ENCODE measurements around the gene RYR2.

RYR2 gene

GRCh38 chr1:237033061-237033460 is 8.9 kb upstream of the RYR2 start:
- no peak for DNase-seq

GRCh38 chr1:237033804-237034203 is 8.2 kb upstream of the RYR2 start:
- DNase-seq, result no peak

GRCh38 chr1:237035759-237036158 is 6.2 kb upstream of the RYR2 start:
- DNase-seq, result no peak

- no peak for DNase-seq
Observed at GRCh38 chr1:237038211-237038610, 3.8 kb upstream of the RYR2 start.

GRCh38 chr1:237040823-237041222 is 1.2 kb upstream of the RYR2 start:
- no peak for DNase-seq

DNA sequence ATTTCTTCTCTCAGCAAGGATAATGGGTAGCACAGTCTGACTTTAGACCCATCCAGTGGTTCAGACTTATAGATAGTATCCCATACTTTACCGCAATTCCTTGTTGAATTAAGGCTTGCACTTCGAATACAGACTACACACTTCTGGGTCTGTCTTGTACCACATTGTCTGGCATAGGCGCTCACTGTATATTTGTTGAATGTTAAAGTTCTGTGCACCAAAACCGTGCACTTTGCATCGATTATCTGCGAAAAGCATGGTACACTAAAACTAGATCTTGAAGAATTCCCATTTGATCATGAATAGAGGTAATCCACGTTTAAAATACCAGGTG is 556 bp upstream of the RYR2 start:
- no peak for DNase-seq

- no peak for DNase-seq
Observed at GRCh38 chr1:237042526-237042891, 525 bp downstream of the RYR2 start.

- DNase-seq, result no peak
Observed at GRCh38 chr1:237042892-237043576, 1.1 kb downstream of the RYR2 start.

DNA sequence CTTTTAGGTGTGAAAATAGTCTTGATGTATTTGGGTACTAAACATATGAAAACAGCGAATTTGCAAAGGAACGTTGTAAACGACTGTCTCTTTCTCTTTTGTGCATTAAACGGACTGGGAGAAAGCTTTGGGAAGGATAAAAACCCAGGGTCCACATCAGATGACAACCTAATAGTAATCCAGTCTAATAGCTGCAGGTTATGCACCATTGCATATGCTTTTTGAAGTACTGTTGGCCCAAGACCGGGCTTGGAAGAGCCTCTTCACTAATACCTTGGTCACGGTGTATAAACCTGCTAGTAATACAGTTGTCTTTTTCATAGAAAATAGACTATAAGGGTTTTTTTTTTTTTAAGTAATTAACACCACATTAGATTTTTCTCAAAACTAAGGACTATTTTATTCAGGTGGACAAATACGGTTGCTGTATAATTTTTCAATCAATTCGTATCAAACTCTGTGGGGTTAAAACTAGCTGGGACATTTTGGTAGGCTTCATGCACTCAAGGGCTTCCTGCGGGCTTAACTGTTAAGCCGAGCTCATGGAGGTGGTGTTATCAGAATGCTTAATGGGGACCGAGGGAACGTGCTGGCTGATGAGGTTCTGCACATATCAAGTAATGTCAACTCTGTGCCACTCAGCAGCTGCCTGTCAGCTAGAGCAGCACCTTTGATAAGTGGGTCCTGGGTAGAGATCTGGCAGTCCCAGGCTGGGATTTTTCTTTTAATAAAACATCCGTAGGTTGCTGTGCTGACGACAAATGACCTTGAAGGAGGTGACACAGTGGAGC is 2.1 kb downstream of the RYR2 start:
- DNase-seq, result no peak

- no peak for DNase-seq
Observed at GRCh38 chr1:237045278-237046016, 3.5 kb downstream of the RYR2 start.

DNA sequence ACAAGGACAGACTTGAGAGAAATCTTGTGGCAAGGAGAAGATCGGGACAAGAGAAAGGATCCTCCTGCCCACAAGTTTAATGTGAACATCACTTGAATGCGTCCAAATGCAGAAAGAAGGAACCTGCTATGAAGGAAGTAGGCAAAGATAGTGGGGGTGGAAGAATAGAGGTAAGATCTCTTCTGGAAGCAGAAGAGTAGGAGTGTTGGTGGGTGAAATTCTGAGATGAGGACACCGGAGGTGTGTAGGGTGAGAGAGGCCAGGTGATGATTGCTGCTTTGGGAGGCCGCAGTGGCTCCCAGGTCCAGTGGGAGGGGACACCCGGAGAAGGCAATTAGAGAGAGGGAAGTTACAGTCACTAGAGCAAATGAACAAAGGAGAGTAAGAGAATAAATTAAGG is 6.8 kb downstream of the RYR2 start:
- DNase-seq, result no peak

DNA sequence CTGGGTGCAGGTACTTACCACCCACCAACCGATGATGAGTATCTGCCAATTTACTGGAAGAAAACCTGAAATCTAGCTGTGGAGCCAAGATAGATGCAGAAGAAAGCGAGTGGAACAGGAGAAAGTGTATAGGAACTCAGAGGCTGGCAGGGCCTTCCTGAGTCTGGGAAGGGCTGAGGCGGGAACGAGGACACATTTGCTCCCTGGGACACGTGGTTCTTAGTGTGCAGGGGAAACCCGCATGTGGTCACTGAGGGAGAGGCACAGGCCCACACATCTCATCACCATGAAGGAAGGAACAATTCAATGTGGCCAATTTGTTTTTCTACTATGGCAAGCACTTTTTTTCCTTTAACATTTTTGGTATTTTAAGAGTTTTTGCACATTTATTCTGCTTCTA is 8.2 kb downstream of the RYR2 start:
- DNase-seq, result no peak

DNA sequence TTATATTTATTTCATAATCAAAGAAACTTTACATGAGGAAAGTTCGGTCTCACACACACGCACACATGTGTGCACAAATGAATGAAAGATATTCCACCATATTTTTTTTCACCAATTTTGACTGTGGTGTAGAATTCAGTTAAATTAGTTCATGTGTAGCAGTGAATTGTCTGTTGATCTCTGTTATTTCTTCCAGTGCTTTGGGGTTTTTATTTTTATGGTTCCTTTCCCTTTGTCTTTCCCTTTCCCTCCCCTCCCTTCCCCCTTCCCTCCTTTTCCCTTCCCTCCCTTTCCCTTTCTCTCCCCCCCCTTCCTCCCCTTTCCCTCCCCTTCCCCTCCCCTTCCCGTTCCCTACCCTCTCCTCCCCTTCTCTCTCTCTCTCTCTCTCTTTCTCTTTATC is 8.9 kb downstream of the RYR2 start:
- no peak for DNase-seq

GRCh38 chr1:237054313-237054712 is 12.3 kb downstream of the RYR2 start:
- DNase-seq, result no peak

DNA sequence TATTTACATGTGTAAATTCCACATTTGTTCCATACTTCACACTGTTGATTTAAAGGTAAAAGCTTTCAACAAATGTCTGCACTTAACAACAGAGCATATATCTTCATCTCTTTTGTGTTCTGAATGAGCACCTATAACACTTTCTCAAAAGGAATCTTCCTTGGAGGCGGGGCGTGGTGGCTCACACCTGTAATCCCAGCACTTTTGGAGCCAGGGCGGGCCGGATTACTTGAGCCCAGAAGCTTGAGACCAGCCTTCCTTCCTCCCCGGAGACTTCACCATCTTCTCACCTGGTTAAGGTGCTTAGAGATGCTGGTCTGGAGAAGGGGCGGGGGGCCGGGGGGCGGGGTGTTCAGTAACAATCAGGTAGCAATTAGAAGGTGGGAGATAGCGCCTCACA is 16.5 kb downstream of the RYR2 start:
- DNase-seq, result no peak

GRCh38 chr1:237059244-237059643 is 17.3 kb downstream of the RYR2 start:
- DNase-seq, result no peak

- DNase-seq, result no peak
Observed at GRCh38 chr1:237062976-237063375, 21.0 kb downstream of the RYR2 start.

- DNase-seq, result no peak
Observed at GRCh38 chr1:237065903-237066302, 23.9 kb downstream of the RYR2 start.

DNA sequence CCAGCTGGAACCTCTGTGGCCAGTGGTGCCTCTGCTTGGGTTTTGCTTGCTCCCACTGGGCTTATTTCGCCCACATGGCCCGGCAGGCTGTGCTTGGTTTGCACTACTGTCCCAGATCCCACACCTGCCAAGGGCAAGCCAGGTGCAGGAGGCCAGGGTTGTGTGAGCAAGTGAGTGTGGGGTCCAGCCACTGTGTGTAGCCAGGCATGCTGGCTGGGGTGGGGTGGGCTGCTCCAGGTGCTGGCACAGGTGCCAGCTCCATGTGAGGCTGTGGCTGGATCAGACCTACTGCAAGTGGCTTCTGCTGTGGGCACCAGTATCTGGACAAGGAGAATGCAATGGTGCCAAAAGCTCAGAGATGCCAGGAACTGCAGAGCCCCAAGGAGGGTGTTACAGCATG is 28.5 kb downstream of the RYR2 start:
- DNase-seq, result no peak

DNA sequence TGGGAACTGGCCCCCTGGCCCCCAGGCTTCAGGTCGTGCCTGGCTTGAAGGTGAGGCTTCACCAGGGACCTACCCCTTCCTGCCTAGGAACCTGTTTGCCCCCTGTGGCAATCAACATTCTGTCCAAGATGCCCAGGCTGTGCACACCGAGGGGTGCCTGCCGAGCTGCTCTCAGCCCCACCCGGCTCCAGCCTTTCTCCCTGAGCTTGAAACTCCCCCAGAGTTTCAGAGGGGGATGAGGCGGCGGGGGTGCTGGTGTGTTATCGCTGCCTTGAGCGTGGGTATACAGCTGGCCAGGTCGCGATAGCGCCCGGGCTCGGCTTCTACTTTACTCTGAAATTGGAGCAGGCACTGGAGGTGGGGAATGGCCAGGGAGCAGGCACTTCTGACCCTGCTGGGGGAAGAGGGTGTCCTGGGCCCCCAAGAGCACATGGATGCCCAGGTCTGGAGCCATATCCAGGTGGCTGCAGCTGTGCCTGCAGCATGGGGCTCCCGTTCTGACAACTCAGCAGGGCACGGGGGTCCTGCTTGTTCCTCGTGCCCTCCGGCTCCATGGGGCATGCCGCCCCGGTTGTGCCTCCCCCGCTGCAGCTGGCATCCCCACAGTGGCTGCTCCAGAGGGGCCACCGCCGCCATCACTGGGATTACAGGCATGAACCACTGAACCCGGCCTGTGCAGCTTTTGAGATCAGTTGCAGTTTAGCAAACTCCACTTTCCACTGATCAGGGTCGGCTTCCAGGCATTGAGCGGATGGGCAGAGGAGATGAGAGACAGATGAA is 29.8 kb downstream of the RYR2 start:
- no peak for DNase-seq

DNA sequence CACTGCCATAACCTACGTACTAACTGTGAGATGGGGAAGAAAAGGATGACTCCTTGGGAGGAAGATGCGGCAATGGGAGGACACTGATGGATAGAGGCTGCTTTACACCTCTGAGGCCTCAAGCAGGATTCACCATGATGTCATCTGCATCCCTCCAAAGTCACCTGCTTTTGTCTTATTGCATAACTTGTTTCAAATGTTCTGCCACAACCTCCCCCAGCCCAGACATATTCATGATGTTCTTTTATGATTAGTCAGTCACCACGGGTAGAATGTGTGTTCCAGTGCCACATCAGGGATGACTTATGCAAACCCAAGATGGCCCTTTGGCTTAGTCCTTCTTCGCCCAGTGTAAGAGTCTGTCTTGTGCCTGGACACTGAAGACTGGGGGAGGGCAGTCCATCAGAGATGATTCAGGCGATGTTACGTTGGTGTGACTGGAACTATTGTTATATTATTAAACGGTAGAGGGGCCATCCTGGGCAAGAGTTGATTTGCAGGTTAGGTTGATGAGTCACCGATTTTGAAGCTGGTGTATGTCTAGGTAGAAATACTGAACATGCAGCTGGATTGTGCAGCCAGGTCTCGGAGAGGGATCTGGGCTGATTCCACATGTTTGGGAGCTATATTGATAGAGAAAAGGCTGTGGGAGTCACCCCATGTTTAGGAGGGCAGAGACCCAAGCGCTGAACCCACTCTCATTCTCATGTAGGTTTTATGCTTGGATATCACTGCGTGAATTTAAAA is 32.6 kb downstream of the RYR2 start:
- DNase-seq, result no peak

DNA sequence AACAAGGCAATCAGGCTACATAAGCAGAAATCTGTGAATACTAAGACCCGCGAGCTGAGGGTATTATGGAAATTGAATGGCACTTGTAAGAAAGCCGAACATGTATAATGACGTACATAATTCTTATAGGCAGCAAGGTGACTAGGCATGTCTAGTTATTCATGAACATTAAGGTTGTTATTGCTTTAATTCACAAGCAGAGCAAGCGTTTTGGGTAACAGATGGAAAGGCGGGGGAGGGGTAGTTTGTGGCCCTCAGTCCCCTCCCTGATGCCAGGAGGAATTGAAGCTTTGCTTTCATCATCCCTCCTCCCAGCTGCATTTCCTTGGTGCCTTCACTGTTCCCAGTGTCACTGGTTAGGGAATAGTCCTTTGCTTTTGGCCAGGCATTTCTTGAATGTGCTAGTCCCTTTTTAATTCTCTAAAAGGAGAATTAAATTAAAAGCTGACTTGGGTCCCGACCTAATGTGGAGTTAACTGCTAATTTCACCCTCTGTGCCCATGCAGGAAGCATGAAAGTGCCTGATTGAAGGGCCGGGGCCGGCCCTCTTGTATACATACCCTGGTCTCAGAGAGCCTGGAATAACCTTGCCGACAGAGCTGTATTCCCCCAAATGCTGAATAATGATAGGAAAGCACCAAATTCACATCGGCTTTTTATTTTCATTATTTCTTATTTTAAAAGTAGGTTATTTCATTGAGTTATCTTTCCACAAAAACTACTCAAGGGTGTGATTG is 42.5 kb downstream of the RYR2 start:
- DNase-seq, result no peak
